Cardiac muscle cell (in vitro differentiated cells and primary cell): ENCODE measurements around the gene ZMYND15. TPM values are rescaled to one million over a fixed set of nuclear protein-coding genes. Genes with fewer than 3 reads are reported as not detected.
A peak's percentile ranks its signal among the peaks of the same experiment; 100 is the strongest.
"Not testable (repeated sequence)": the region's sequence is repeated elsewhere in the genome, so short reads cannot be mapped to it uniquely, and the experiment has no call there.

Experiments used
- DNase-seq, 2 donors: peaks; one replicate each; pipeline versions ENCODE4 v3.0.0 to v3.0.0-alpha.2; 2010 to 2017; ENCODE audit warnings: low read depth in 1 of 2, low spot score in 1 of 2
- H3K27ac ChIP-seq: fragments of 200-600 bp; sonication (generic); 2 replicates; pipeline ENCODE4 v1.5.1; 2016
- H3K27me3 ChIP-seq: fragments of 200-600 bp; sonication (generic); 2 replicates; pipeline ENCODE4 v1.6.0; 2016; ENCODE audit warnings: control low read depth
- H3K36me3 ChIP-seq: fragments of 200-600 bp; sonication (generic); 2 replicates; pipeline ENCODE4 v1.5.1; 2016; ENCODE audit warnings: control low read depth
- H3K4me1 ChIP-seq: fragments of 200-600 bp; sonication (generic); 2 replicates; pipeline ENCODE4 v1.8.1; 2017; ENCODE audit warnings: low read depth, mild to moderate bottlenecking, mixed run types
- H3K4me3 ChIP-seq: fragments of 200-600 bp; sonication (generic); 2 replicates; pipeline ENCODE4 v1.5.1; 2016; ENCODE audit warnings: mild to moderate bottlenecking
- H3K9me3 ChIP-seq: fragments of 200-600 bp; sonication (generic); 2 replicates; pipeline ENCODE4 v1.5.1; 2017; ENCODE audit warnings: low read depth, mild to moderate bottlenecking, control low read depth
- polyA plus RNA-seq: library from polyadenylated mRNA; unstranded; fragments of >200 nt; fragmentation: Nextera tagmentation; extraction: Ambion mirVana; gene quantifications from 2 replicates; pipeline ENCODE4 v1.2.1, GENCODE V29; 2016
- total RNA-seq: library from RNA; depleted of rRNA; stranded (reverse); fragments of >200 nt; gene quantifications from 2 replicates; pipeline ENCODE4 v1.2.3, GENCODE V29; 2016
- TF ChIP-seq, protein P1 (sequence below): IDR thresholded peaks from 2 replicates; pipeline ENCODE4 v1.5.1; 2012; ENCODE audit warnings: low read depth, mild to moderate bottlenecking, low read length

ZMYND15 gene, protein sequence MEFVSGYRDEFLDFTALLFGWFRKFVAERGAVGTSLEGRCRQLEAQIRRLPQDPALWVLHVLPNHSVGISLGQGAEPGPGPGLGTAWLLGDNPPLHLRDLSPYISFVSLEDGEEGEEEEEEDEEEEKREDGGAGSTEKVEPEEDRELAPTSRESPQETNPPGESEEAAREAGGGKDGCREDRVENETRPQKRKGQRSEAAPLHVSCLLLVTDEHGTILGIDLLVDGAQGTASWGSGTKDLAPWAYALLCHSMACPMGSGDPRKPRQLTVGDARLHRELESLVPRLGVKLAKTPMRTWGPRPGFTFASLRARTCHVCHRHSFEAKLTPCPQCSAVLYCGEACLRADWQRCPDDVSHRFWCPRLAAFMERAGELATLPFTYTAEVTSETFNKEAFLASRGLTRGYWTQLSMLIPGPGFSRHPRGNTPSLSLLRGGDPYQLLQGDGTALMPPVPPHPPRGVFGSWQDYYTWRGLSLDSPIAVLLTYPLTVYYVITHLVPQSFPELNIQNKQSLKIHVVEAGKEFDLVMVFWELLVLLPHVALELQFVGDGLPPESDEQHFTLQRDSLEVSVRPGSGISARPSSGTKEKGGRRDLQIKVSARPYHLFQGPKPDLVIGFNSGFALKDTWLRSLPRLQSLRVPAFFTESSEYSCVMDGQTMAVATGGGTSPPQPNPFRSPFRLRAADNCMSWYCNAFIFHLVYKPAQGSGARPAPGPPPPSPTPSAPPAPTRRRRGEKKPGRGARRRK
- total RNA-seq (not detected in 2 replicates), polyA plus RNA-seq (not detected in 2 replicates)

DNA sequence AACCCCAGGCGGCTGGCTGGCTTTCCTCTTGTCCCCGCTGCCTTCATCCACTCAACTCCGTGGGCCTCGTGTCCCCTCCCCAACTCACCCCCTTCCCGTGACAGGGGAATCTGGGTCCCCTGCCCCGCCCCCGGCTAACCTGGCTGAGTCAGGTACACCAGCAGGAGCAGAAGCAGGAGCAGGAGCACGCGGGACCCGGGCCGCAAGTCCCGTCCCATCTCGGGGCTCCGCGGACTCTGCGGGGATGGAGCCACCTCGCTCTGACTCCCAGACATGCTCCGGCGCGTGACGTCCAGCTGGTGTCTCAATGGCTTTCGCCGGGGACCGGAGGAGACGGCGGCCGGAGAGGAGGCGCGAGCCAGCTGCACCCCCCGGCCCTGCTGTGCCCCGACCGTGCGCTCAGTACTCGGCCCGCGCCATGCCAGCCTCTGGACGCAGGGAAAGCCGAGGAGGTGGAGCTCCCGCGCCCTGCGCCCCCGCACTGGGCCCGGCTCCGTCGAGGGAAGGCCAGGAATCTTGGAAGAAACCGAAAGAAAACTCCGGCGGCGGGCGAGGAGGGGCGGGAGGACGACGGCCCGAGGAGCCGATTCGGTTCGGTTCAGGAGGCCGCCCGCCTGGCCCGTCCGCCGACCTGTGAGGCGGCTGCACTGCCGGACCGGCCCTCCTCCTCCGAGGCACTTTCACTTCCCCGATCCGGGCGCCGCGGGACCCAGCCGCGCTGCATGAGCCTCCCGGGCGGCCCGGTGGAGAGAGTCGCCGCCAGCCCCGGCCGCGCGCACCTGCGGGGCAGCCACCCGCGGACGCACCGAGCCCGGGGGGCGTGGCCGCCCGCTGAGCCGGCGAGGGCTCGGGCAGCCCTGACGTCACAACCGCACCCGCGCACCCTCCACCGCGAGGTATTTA, at the start of gene ZMYND15, which contains the start of gene CXCL16:
TSS of gene ZMYND15 (plus strand) at position 712 of the 903 bp plus-strand sequence. CDS start 716 bp downstream, outside the sequence.
TSS of gene CXCL16 (minus strand) at position 807 of the 903 bp plus-strand sequence. CDS start at position 218, 589 bp downstream.
- H3K36me3 ChIP-seq, result no peaks in the 10 kb centered on the region
- DNase-seq, result peak; percentile 46 to 49
- TF ChIP-seq, protein P1, sequence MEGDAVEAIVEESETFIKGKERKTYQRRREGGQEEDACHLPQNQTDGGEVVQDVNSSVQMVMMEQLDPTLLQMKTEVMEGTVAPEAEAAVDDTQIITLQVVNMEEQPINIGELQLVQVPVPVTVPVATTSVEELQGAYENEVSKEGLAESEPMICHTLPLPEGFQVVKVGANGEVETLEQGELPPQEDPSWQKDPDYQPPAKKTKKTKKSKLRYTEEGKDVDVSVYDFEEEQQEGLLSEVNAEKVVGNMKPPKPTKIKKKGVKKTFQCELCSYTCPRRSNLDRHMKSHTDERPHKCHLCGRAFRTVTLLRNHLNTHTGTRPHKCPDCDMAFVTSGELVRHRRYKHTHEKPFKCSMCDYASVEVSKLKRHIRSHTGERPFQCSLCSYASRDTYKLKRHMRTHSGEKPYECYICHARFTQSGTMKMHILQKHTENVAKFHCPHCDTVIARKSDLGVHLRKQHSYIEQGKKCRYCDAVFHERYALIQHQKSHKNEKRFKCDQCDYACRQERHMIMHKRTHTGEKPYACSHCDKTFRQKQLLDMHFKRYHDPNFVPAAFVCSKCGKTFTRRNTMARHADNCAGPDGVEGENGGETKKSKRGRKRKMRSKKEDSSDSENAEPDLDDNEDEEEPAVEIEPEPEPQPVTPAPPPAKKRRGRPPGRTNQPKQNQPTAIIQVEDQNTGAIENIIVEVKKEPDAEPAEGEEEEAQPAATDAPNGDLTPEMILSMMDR, result no peak
- H3K27ac ChIP-seq, result no peak within 1 kb of the TSS
- H3K4me1 ChIP-seq, result no peaks in the 10 kb centered on the region
- peaks cover 92% of the 10 kb centered on the region for H3K27me3 ChIP-seq
- peak within 1 kb of the TSS; percentile 54 for H3K4me3 ChIP-seq
- H3K9me3 ChIP-seq, result no peaks in the 10 kb centered on the region

DNA sequence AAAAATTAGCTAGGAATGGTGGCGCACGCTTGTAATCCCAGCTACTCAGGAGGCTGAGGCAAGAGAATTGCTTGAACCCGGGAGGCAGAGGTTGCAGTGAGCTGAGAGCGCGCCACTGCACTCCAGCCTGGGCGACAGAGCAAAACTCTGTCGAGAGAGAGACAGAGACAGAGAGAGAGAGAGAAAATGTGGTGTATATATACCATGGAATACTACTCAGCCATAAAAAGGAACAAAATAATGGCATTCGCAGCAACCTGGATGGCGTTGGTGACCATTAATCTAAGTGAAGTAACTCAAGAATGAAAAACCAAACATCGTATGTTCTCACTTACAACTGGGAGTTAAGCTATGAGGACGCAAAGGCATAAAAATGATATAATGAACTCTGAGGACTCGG, 49.8 kb upstream of the ZMYND15 start:
- not testable (repeated sequence) for H3K4me1 ChIP-seq, H3K4me3 ChIP-seq, H3K9me3 ChIP-seq, H3K27me3 ChIP-seq, H3K27ac ChIP-seq, DNase-seq, H3K36me3 ChIP-seq

DNA sequence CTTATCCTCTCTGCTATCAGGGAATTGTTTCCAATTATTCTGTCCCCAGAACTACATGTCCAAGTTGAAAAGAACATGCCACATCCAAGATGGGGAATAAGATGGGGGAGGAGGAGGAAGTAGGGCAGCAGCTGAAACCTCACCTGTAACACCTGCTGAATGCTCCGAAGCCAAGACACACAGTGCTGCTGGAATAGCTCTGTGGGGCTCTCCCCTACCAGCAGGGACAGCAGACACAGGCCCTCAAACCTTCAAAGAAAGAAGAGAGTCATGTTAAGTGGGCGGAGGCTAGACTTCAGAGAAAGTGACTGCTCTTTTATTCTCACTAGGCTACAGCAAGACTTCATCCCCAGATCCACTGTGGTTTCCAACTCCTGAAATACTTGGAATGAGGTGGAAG, 48.9 kb upstream of the ZMYND15 start:
- Histone ChIP-seq H3K4me3 (no peak overlapping the region), H3K4me1 (no peaks in the 10 kb centered on the region), H3K9me3 (no peaks in the 10 kb centered on the region), H3K27ac (no peak overlapping the region), H3K27me3 (no peaks in the 10 kb centered on the region), H3K36me3 (no peaks in the 10 kb centered on the region)
- no peak for DNase-seq
- TF ChIP-seq, protein P1, result no peak

DNA sequence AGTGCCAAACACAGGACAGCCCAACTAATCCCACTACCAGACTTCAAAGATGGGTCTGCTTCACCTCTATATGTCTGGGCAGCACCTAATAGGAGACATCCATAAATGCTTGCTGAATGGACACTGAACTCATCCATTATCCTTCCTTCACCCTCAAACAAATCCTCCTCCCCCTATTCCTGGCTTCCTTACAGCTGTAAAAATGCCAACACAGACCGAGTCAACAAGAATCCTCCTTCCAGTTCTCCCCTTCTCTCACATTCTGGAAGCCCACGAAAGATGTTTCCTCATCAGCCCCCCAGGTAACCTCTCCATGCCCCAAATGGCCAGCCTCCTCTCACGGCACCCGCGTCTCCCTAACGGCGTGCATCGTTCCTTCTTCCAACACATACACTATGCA, 47.9 kb upstream of the ZMYND15 start:
- H3K36me3 ChIP-seq, result no peaks in the 10 kb centered on the region
- H3K27me3 ChIP-seq, result no peaks in the 10 kb centered on the region
- H3K27ac ChIP-seq, result no peak overlapping the region
- no peaks in the 10 kb centered on the region for H3K4me1 ChIP-seq
- H3K9me3 ChIP-seq, result no peaks in the 10 kb centered on the region
- TF ChIP-seq, protein P1, result no peak
- peak in 1 of 2 donors; percentile 42 for DNase-seq
- H3K4me3 ChIP-seq, result no peak overlapping the region

DNA sequence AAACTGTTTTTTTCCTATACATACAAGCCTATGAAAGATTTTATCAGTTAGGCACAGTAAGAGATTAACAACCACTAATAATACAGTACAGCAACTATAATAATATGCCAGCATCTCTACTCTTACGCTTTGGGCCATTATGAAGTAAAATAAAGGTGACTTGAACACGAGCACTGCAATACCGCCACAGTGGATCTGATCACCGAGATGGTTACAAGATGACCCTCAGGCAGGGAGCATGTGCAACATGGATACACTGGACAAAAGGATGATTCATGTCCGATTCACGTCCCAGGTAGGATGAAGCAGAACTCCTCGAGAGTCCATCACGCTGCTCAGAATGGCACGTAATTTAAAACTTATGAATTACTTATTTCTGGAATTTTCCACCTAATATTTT, 46.2 kb upstream of the ZMYND15 start:
- Histone ChIP-seq H3K9me3 (no peaks in the 10 kb centered on the region), H3K27me3 (no peaks in the 10 kb centered on the region), H3K27ac (no peak overlapping the region), H3K4me1 (no peaks in the 10 kb centered on the region), H3K36me3 (no peaks in the 10 kb centered on the region), H3K4me3 (no peak overlapping the region)
- TF ChIP-seq, protein P1, result no peak
- DNase-seq, result no peak
